Left ventricle myocardium inferior (tissue), 1 donor: ENCODE measurements around the gene PPP1R15B. TPM values are rescaled to one million over a fixed set of nuclear protein-coding genes. Genes with fewer than 3 reads are reported as not detected.

Experiments
- DNase-seq: peaks from one replicate; pipeline ENCODE4 v3.0.0-alpha.2; 2020
- H3K27ac ChIP-seq: fragments of 200-600 bp; replicated peaks from 2 replicates; pipeline ENCODE4 v1.8.0; 2021
- H3K27me3 ChIP-seq: fragments of 200-600 bp; 2 replicates; pipeline ENCODE4 v1.8.0; 2021; ENCODE audit warnings: low read depth
- H3K36me3 ChIP-seq: fragments of 200-600 bp; 2 replicates; pipeline ENCODE4 v1.8.0; 2021
- H3K4me1 ChIP-seq: fragments of 200-600 bp; 2 replicates; pipeline ENCODE4 v1.8.0; 2021
- H3K4me3 ChIP-seq: fragments of 200-600 bp; 2 replicates; pipeline ENCODE4 v1.8.0; 2021; ENCODE audit warnings: mild to moderate bottlenecking, moderate library complexity
- H3K9me3 ChIP-seq: fragments of 200-600 bp; replicated peaks from 2 replicates; pipeline ENCODE4 v1.8.0; 2021
- CTCF ChIP-seq: fragments of 200-600 bp; IDR thresholded peaks from 2 replicates; pipeline ENCODE4 v1.8.0; 2021; ENCODE audit warnings: antibody characterized with exemption, mild to moderate bottlenecking, borderline replicate concordance
- intact Hi-C: fragments of 100-400 bp; cut with micrococcal nuclease; formaldehyde crosslinking; loops from one replicate; pipeline ENCODE4 v1.11.0; 2022
- total RNA-seq: library from RNA; stranded (reverse); fragmentation: NEBNext Ultra II Directional; extraction: Animal tissue kit (Norgen Biotek cat#: 25700); gene quantifications from one replicate; pipeline ENCODE4 v1.2.1, GENCODE V29; 2021
- donor health status: DM: no; HTN: yes; CAD: no; lungs with severe emphysema.

Gene PPP1R15B
- total RNA-seq, 1 donor from 2014 or later: 20.5 TPM

- H3K27ac ChIP-seq: peak overlapping the region; percentile 71
- H3K9me3 ChIP-seq: no peaks in the 10 kb centered on the region
- no peaks in the 10 kb centered on the region for H3K27me3 ChIP-seq
- no peak overlapping the region for H3K4me3 ChIP-seq
- peaks cover 98% of the 10 kb centered on the region for H3K36me3 ChIP-seq
- DNase-seq: no peak
- peaks cover 86% of the 10 kb centered on the region for H3K4me1 ChIP-seq
- no peak for TF ChIP-seq CTCF
- intact Hi-C loops: no loop called here
Measured at GRCh38 chr1:204443260-204443619, 31.6 kb upstream of the PPP1R15B start.

GRCh38 chr1:204442376-204443259 is 31.0 kb upstream of the PPP1R15B start:
- no peak for DNase-seq
- intact Hi-C loops: no loop called here
- Histone ChIP-seq H3K36me3 (peaks cover 98% of the 10 kb centered on the region), H3K9me3 (no peaks in the 10 kb centered on the region), H3K4me1 (peaks cover 81% of the 10 kb centered on the region), H3K27me3 (no peaks in the 10 kb centered on the region), H3K4me3 (no peak overlapping the region), H3K27ac (peak overlapping the region; percentile 71)
- no peak for TF ChIP-seq CTCF

- no peak for TF ChIP-seq CTCF
- intact Hi-C loops: no loop called here
- peak overlapping the region; percentile 12 for H3K4me3 ChIP-seq
Measured at GRCh38 chr1:204441558-204441957, 29.9 kb upstream of the PPP1R15B start.

GRCh38 chr1:204439621-204440375 is 28.2 kb upstream of the PPP1R15B start:
- intact Hi-C loops: no loop called here

More at GRCh38 chr1:204441558-204441957, 29.9 kb upstream of the PPP1R15B start:
- Histone ChIP-seq H3K4me1 (peaks cover 71% of the 10 kb centered on the region), H3K36me3 (peaks cover 97% of the 10 kb centered on the region), H3K27me3 (no peaks in the 10 kb centered on the region), H3K27ac (peak overlapping the region; percentile 71), H3K9me3 (no peaks in the 10 kb centered on the region)
- no peak for DNase-seq

More at GRCh38 chr1:204439621-204440375, 28.2 kb upstream of the PPP1R15B start:
- H3K36me3 ChIP-seq: peaks cover 99% of the 10 kb centered on the region
- TF ChIP-seq CTCF: no peak
- peak overlapping the region; percentile 71 for H3K27ac ChIP-seq
- H3K4me1 ChIP-seq: peaks cover 78% of the 10 kb centered on the region
- DNase-seq: no peak
- no peak overlapping the region for H3K4me3 ChIP-seq
- no peaks in the 10 kb centered on the region for H3K9me3 ChIP-seq
- H3K27me3 ChIP-seq: no peaks in the 10 kb centered on the region
